ENCODE results near the gene WDTC1.

WDTC1 gene

GRCh38 chr1:27321813-27322568, 87.6 kb downstream of the WDTC1 start, which contains the start of gene TMEM222:
Gene TMEM222 (plus strand): TSS chr1:27322163. CDS start chr1:27322198, 35 bp downstream.
- CTCF ChIA-PET, result interaction anchor here (0.8 to 2.5 kb wide), 3 partner anchors 12 to 45 kb away, joined by 3 to 32 read pairs (median 6); partner anchors contain the start of gene MAP3K6
- Mint-ChIP-seq H3K36me3 (peaks cover 23% of the 10 kb centered on the region), H3K9me3 (no peaks in the 10 kb centered on the region), H3K4me1 (peaks cover 41% of the 10 kb centered on the region), H3K4me3 (peak within 1 kb of the TSS; percentile 96), H3K27ac (peak within 1 kb of the TSS; percentile 92), H3K27me3 (peaks cover 13% of the 10 kb centered on the region)
- DNase-seq, result peak; percentile 98

GRCh38 chr1:27322569-27323240, 88.3 kb downstream of the WDTC1 start:
- Mint-ChIP-seq H3K27me3 (peaks cover 13% of the 10 kb centered on the region), H3K9me3 (no peaks in the 10 kb centered on the region), H3K27ac (peak overlapping the region; percentile 92), H3K4me3 (peak overlapping the region; percentile 96), H3K36me3 (peaks cover 23% of the 10 kb centered on the region), H3K4me1 (peaks cover 43% of the 10 kb centered on the region)
- CTCF ChIA-PET, result interaction anchor here (0.7 to 2.5 kb wide), 7 partner anchors 11 to 73 kb away, joined by 3 to 32 read pairs (median 4); partner anchors contain the start of gene MAP3K6
- DNase-seq, result no peak

DNA sequence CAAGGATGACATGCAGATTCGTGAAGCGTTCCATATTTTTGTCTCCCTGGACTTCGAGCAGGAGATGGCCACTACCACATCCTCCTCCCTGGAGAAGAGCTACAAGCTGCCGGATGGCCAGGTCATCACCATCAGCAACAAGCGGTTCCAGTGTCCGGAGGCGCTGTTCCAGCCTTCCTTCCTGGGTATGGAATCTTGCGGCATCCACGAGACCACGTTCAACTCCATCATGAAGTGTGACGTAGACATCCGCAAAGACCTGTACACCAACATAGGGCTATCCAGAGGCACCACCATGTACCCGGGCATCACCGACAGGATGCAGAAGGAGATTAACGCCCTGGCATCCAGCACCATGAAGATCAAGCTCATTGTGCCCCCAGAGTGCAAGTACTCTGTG, 90.9 kb downstream of the WDTC1 start:
- CTCF ChIA-PET, result interaction anchor here (0.5 kb wide), 1 partner anchor 13 kb away, joined by 3 read pairs; no protein-coding TSS in a partner anchor
- DNase-seq, result no peak
- Mint-ChIP-seq H3K27me3 (no peaks in the 10 kb centered on the region), H3K9me3 (no peaks in the 10 kb centered on the region), H3K4me1 (peaks cover 56% of the 10 kb centered on the region), H3K27ac (no peak overlapping the region), H3K36me3 (peaks cover 33% of the 10 kb centered on the region), H3K4me3 (no peak overlapping the region)

DNA sequence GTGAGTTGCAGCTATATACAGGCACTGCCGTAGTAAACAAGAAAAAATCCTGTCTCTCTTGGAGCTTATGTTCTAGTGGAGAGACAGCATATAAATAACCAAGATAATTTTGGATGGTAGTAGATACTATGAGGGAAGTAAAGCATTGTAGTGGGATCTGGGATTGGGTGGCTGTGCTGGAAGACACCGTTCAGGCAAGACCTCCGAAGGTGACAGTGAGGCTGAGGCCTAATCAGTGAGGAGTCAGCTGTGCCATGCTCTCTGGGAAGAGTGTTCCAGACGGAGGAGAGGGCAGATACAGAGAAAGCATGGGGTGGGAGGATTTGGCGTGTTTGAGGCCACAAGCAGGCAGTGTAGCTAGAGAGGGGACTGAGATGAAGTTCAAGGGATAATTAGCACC, 93.5 kb downstream of the WDTC1 start:
- CTCF ChIA-PET, result interaction anchor here (0.6 to 1.6 kb wide), 5 partner anchors 10 to 60 kb away, joined by 3 to 4 read pairs (median 3); no protein-coding TSS in a partner anchor
- H3K9me3 Mint-ChIP-seq, result no peaks in the 10 kb centered on the region
- no peak for DNase-seq
- no peaks in the 10 kb centered on the region for H3K27me3 Mint-ChIP-seq
- peaks cover 65% of the 10 kb centered on the region for H3K4me1 Mint-ChIP-seq
- H3K4me3 Mint-ChIP-seq, result no peak overlapping the region
- no peak overlapping the region for H3K27ac Mint-ChIP-seq
- H3K36me3 Mint-ChIP-seq, result peaks cover 39% of the 10 kb centered on the region

DNA sequence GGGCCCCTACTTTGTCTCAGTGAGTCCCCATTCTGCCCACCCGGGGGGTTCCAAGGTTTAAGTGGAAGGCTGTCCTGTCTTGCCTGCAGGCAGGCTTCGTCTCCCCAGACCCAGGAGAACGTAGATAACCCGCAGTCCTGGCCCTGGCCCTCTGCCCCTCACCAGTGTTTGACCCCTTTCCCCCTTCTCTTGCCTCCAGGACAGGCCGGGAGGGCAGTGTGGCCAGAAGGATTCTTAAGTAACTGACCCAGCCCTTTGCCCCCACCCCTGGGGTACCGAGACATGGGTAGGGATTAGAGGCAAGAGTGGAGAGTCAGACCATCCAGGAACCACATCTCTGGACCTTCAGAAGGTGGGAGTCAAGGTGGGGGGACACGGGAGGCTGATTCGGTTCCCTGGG, 96.4 kb downstream of the WDTC1 start:
- no peaks in the 10 kb centered on the region for H3K27me3 Mint-ChIP-seq
- peak overlapping the region; percentile 77 for H3K27ac Mint-ChIP-seq
- peaks cover 41% of the 10 kb centered on the region for H3K36me3 Mint-ChIP-seq
- no peak for DNase-seq
- H3K4me1 Mint-ChIP-seq, result peaks cover 47% of the 10 kb centered on the region
- H3K9me3 Mint-ChIP-seq, result no peaks in the 10 kb centered on the region
- CTCF ChIA-PET, result interaction anchor here (5.9 kb wide), 1 partner anchor 26 kb away, joined by 46 read pairs; no protein-coding TSS in a partner anchor
- H3K4me3 Mint-ChIP-seq, result no peak overlapping the region

DNA sequence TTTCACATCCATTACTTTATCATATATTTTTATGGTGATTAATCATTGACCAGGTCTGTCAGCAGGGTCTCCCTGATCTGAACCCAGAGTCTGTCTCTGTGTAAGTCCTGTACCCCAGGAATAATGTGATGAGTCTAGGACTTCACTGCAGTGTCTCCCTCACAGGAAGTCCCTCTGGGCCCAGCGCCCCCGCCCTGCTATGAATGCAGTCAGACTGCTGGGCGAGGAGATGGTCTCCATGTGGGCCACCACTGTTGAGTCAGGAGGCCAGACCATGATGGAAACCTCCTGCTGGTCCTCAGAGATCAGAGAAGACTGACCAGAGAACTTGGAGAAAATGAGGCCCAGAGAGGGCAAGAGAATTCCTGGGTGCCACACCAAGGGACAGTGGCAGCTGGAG, 97.0 kb downstream of the WDTC1 start:
- DNase-seq, result no peak
- Mint-ChIP-seq H3K27me3 (no peaks in the 10 kb centered on the region), H3K4me3 (no peak overlapping the region), H3K9me3 (no peaks in the 10 kb centered on the region), H3K27ac (peak overlapping the region; percentile 77), H3K4me1 (peaks cover 44% of the 10 kb centered on the region), H3K36me3 (peaks cover 39% of the 10 kb centered on the region)
- CTCF ChIA-PET, result interaction anchor here (2.4 to 5.9 kb wide), 4 partner anchors 11 to 64 kb away, joined by 23 to 46 read pairs (median 25); partner anchors contain the start of gene SYTL1

DNA sequence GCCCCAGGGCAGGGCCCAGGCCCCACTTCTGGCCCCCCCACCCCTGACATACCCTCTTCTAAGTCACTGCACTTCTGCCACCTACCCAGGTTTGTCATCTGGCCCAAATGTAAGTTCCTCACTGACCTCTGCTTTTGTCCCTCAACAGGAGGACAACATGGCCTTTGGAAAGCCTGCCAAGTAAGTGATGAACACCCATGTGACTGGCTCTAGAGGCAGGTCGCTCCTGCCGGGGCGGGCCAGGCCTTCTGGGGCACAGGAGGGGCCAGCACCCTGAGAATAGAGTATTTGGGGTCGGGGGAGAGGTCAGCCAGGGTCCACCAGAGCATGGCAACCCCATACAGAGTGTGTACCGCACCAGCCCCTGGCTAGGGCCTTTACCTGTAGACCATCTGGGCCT, 97.5 kb downstream of the WDTC1 start:
- CTCF ChIA-PET, result interaction anchor here (0.8 to 5.9 kb wide), 20 partner anchors 8 to 251 kb away, joined by 3 to 46 read pairs (median 9); partner anchors contain the start of genes CD164L2, MAP3K6 and SYTL1
- H3K36me3 Mint-ChIP-seq, result peaks cover 44% of the 10 kb centered on the region
- H3K27ac Mint-ChIP-seq, result peak overlapping the region; percentile 77
- no peaks in the 10 kb centered on the region for H3K9me3 Mint-ChIP-seq
- no peak for DNase-seq
- H3K4me1 Mint-ChIP-seq, result peaks cover 42% of the 10 kb centered on the region
- no peaks in the 10 kb centered on the region for H3K27me3 Mint-ChIP-seq
- H3K4me3 Mint-ChIP-seq, result no peak overlapping the region

GRCh38 chr1:27332536-27333281, 98.3 kb downstream of the WDTC1 start:
- H3K36me3 Mint-ChIP-seq, result peaks cover 44% of the 10 kb centered on the region
- CTCF ChIA-PET, result interaction anchor here (0.7 to 5.9 kb wide), 30 partner anchors 9 to 390 kb away, joined by 3 to 46 read pairs (median 5); partner anchors contain the start of genes CD164L2, MAP3K6 and SYTL1
- H3K9me3 Mint-ChIP-seq, result no peaks in the 10 kb centered on the region
- DNase-seq, result peak; percentile 73
- no peak overlapping the region for H3K4me3 Mint-ChIP-seq
- peaks cover 39% of the 10 kb centered on the region for H3K4me1 Mint-ChIP-seq
- H3K27ac Mint-ChIP-seq, result peak overlapping the region; percentile 77
- H3K27me3 Mint-ChIP-seq, result no peaks in the 10 kb centered on the region

GRCh38 chr1:27333717-27334279, 99.4 kb downstream of the WDTC1 start:
- DNase-seq, result no peak
- Mint-ChIP-seq H3K4me3 (no peak overlapping the region), H3K4me1 (peaks cover 31% of the 10 kb centered on the region), H3K27me3 (no peaks in the 10 kb centered on the region), H3K36me3 (peaks cover 43% of the 10 kb centered on the region), H3K9me3 (no peaks in the 10 kb centered on the region), H3K27ac (no peak overlapping the region)
- CTCF ChIA-PET, result interaction anchor here (0.7 to 5.9 kb wide), 16 partner anchors 8 to 391 kb away, joined by 3 to 46 read pairs (median 6); partner anchors contain the start of genes CD164L2, MAP3K6 and SYTL1

DNA sequence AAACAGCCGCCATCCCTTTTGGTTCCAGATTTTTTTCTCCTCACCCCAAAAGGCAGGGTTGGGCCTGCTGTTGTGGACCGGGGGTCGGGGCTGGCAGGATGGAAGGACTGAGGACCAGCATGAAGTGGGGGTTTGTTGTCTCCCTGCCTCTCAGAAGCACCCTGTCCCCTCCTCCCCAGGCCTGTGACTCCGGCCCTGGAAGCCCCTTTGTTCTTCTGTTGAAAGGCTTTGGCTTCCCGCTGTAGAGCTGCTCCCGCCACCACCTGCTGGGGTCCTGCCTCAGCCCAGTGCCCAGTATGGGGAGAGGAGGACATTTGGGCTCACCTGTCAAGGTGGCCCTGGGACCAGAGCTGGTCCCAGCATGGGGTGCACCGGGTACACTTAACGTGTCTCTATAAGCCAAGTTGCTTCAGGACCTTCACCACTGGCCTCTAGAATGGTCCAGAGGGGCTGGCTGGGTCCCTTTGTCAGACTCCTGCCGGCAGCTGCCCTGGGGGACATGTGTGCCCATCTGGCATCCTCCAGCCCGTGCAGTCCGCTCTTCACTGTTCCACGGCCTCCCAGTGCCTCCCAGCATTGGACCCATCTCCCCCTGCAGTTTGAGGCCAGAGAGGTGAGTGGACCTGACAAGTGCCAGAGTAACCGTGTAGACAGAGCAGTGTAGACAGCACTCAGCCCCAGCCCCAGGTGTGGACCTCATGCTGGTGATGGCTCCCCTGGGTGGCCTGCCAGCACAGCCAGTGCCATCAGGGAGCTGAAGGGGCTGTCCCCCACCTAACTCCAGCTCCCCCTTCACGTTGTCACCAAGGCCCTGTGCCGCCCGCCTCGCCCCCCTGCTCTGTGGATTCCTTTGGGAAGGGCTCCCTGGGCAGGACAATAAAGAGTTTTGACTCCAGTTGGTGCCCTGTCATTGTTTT, 101.3 kb downstream of the WDTC1 start:
- Mint-ChIP-seq H3K36me3 (peaks cover 40% of the 10 kb centered on the region), H3K9me3 (no peaks in the 10 kb centered on the region), H3K4me1 (peaks cover 43% of the 10 kb centered on the region), H3K27me3 (no peaks in the 10 kb centered on the region), H3K27ac (no peak overlapping the region), H3K4me3 (no peak overlapping the region)
- no peak for DNase-seq
- CTCF ChIA-PET, result interaction anchor here (0.9 to 1.4 kb wide), 3 partner anchors 52 to 60 kb away, joined by 4 read pairs; no protein-coding TSS in a partner anchor

GRCh38 chr1:27336756-27337155, 102.3 kb downstream of the WDTC1 start:
- Mint-ChIP-seq H3K27me3 (no peaks in the 10 kb centered on the region), H3K9me3 (no peaks in the 10 kb centered on the region), H3K27ac (no peak overlapping the region), H3K4me3 (no peak overlapping the region), H3K4me1 (peaks cover 43% of the 10 kb centered on the region), H3K36me3 (peaks cover 40% of the 10 kb centered on the region)
- CTCF ChIA-PET, result interaction anchor here (0.6 kb wide), 1 partner anchor 39 kb away, joined by 3 read pairs; no protein-coding TSS in a partner anchor
- no peak for DNase-seq

GRCh38 chr1:27338751-27339150, 104.3 kb downstream of the WDTC1 start:
- H3K27ac Mint-ChIP-seq, result no peak overlapping the region

More at GRCh38 chr1:27338751-27339150, 104.3 kb downstream of the WDTC1 start:
- peaks cover 40% of the 10 kb centered on the region for H3K4me1 Mint-ChIP-seq
- no peak for DNase-seq
- peaks cover 43% of the 10 kb centered on the region for H3K36me3 Mint-ChIP-seq
- H3K27me3 Mint-ChIP-seq, result no peaks in the 10 kb centered on the region
- H3K9me3 Mint-ChIP-seq, result no peaks in the 10 kb centered on the region
- CTCF ChIA-PET, result interaction anchor here (0.7 to 1.5 kb wide), 3 partner anchors 19 to 57 kb away, joined by 3 read pairs; no protein-coding TSS in a partner anchor
- no peak overlapping the region for H3K4me3 Mint-ChIP-seq
